SIG-M5 (cell line): ENCODE data around the gene SPPL3.
"Not testable (repeated sequence)": the region's sequence is repeated elsewhere in the genome, so short reads cannot be mapped to it uniquely, and the experiment has no call there.

Experiments
- DNase-seq: peaks from one replicate; lab custom pipeline; 2025; lab: John Stamatoyannopoulos, UW

SPPL3 gene

GRCh38 chr12:120844297-120844696 is 59.9 kb downstream of the SPPL3 start:
- no peak for DNase-seq

GRCh38 chr12:120843472-120843871 is 60.7 kb downstream of the SPPL3 start:
- no peak for DNase-seq

GRCh38 chr12:120842595-120842994 is 61.6 kb downstream of the SPPL3 start:
- no peak for DNase-seq

GRCh38 chr12:120841525-120841924 is 62.6 kb downstream of the SPPL3 start:
- no peak for DNase-seq

GRCh38 chr12:120839503-120839902 is 64.7 kb downstream of the SPPL3 start:
- DNase-seq = no peak

GRCh38 chr12:120838629-120839383 is 65.4 kb downstream of the SPPL3 start:
- DNase-seq = not testable (repeated sequence)

- no peak for DNase-seq
Measured at GRCh38 chr12:120836114-120836684, 68.0 kb downstream of the SPPL3 start.

GRCh38 chr12:120835657-120836056 is 68.5 kb downstream of the SPPL3 start:
- no peak for DNase-seq

- no peak for DNase-seq
Measured at GRCh38 chr12:120835304-120835612, 68.9 kb downstream of the SPPL3 start.

GRCh38 chr12:120834489-120835303 is 69.5 kb downstream of the SPPL3 start:
- no peak for DNase-seq

- no peak for DNase-seq
Measured at GRCh38 chr12:120833849-120834248, 70.3 kb downstream of the SPPL3 start.

- DNase-seq = no peak
Measured at GRCh38 chr12:120832737-120833136, 71.4 kb downstream of the SPPL3 start.

GRCh38 chr12:120831648-120832267 is 72.4 kb downstream of the SPPL3 start:
- DNase-seq = no peak

GRCh38 chr12:120830966-120831365 is 73.2 kb downstream of the SPPL3 start:
- DNase-seq = no peak

GRCh38 chr12:120830052-120830940 is 73.9 kb downstream of the SPPL3 start:
- no peak for DNase-seq

- no peak for DNase-seq
Measured at GRCh38 chr12:120826335-120826734, 77.8 kb downstream of the SPPL3 start.

- no peak for DNase-seq
Measured at GRCh38 chr12:120825337-120825736, 78.8 kb downstream of the SPPL3 start.

- DNase-seq = no peak
Measured at GRCh38 chr12:120822832-120823503, 81.2 kb downstream of the SPPL3 start.

- DNase-seq = no peak
Measured at GRCh38 chr12:120821878-120822277, 82.3 kb downstream of the SPPL3 start.

- no peak for DNase-seq
Measured at GRCh38 chr12:120820884-120821510, 83.2 kb downstream of the SPPL3 start.

- DNase-seq = no peak
Measured at GRCh38 chr12:120818416-120818815, 85.7 kb downstream of the SPPL3 start.
